HepG2 (cell line): ENCODE results near the gene GSKIP.

Source experiments
- CTCF ChIP-seq: sonication (generic); formaldehyde crosslinking; IDR thresholded peaks from 2 replicates; pipeline ENCODE4 v1.5.0; 2020; ENCODE audit warnings: mild to moderate bottlenecking, missing genetic modification reagents, moderate library complexity
- ELK4 ChIP-seq: sonication (generic); formaldehyde crosslinking; IDR thresholded peaks from 2 replicates; pipeline ENCODE4 v1.9.0; 2021; ENCODE audit warnings: missing genetic modification reagents, borderline replicate concordance
- TAF1 ChIP-seq: sonication (generic); formaldehyde crosslinking; IDR thresholded peaks from 2 replicates; pipeline ENCODE4 v1.4.0; 2020; ENCODE audit warnings: missing genetic modification reagents
- WIZ ChIP-seq: sonication (generic); formaldehyde crosslinking; IDR thresholded peaks from 2 replicates; pipeline ENCODE4 v1.5.1; 2020; ENCODE audit warnings: mild to moderate bottlenecking, missing genetic modification reagents
- ZKSCAN1 ChIP-seq: fragments of 150-350 bp; IDR thresholded peaks from 2 replicates; pipeline ENCODE4 v1.6.1; 2014; ENCODE audit warnings: low read length

- TF ChIP-seq ZKSCAN1 (no peak), CTCF (CRISPR knock-in tag) (no peak), TAF1 (CRISPR knock-in tag) (no peak), WIZ (CRISPR knock-in tag) (no peak), ELK4 (CRISPR knock-in tag) (no peak)
Measured at GRCh38 chr14:96408608-96409007, 45.3 kb downstream of the GSKIP start.
